ENCODE data around the gene CCR5AS.
A peak's percentile ranks its signal among the peaks of the same experiment; 100 is the strongest.

Gene CCR5AS

GRCh38 chr3:46380471-46381221 is 26.2 kb downstream of the CCR5AS start:
- no peak for DNase-seq (ENCODE audit: low spot score)

GRCh38 chr3:46378426-46378942 is 28.4 kb downstream of the CCR5AS start:
- Histone ChIP-seq H3K36me3 (replicated peaks; ENCODE audit: insufficient read depth, low read depth) (no peaks in the 10 kb centered on the region), H2AFZ (no peak overlapping the region), H3K79me2 (no peaks in the 10 kb centered on the region), H3K4me2 (no peak overlapping the region), H3K9me2 (replicated peaks; ENCODE audit: insufficient read depth) (no peaks in the 10 kb centered on the region), H4K20me1 (ENCODE audit: insufficient read depth, poor library complexity, severe bottlenecking) (no peaks in the 10 kb centered on the region), H3K4me3 (no peak overlapping the region), H3K4me1 (ENCODE audit: insufficient read depth) (no peaks in the 10 kb centered on the region), H3K9me3 (ENCODE audit: low read depth) (no peaks in the 10 kb centered on the region), H3K27me3 (peaks cover 17% of the 10 kb centered on the region), H3K27ac (no peak overlapping the region)
- WGBS (ENCODE audit: low lambda C conversion rate, missing lambda C conversion rate): 46% methylated on average over 8 of the region's 8 CpGs
- peak; percentile 81 for TF ChIP-seq CTCF (IDR thresholded peaks at IDR 0.05; ENCODE audit: poor library complexity)
- no peak for TF ChIP-seq EZH2phosphoT487 (IDR thresholded peaks at IDR 0.05; ENCODE audit: low read depth, severe bottlenecking, unreplicated experiment)
- peak; percentile 82 for DNase-seq (ENCODE audit: low spot score)

More at GRCh38 chr3:46380471-46381221, 26.2 kb downstream of the CCR5AS start:
- no peaks in the 10 kb centered on the region for H3K9me3 ChIP-seq (ENCODE audit: low read depth)
- H3K27me3 ChIP-seq: peaks cover 3% of the 10 kb centered on the region
- WGBS (ENCODE audit: low lambda C conversion rate, missing lambda C conversion rate): 65% methylated on average over 8 of the region's 8 CpGs
- no peak overlapping the region for H3K4me3 ChIP-seq
- H3K79me2 ChIP-seq: no peaks in the 10 kb centered on the region
- no peak overlapping the region for H3K27ac ChIP-seq
- TF ChIP-seq EZH2 (IDR thresholded peaks at IDR 0.05; ENCODE audit: borderline replicate concordance) (no peak), CTCF (IDR thresholded peaks at IDR 0.05; ENCODE audit: poor library complexity) (no peak), EZH2phosphoT487 (IDR thresholded peaks at IDR 0.05; ENCODE audit: low read depth, severe bottlenecking, unreplicated experiment) (no peak)
- no peaks in the 10 kb centered on the region for H4K20me1 ChIP-seq (ENCODE audit: insufficient read depth, poor library complexity, severe bottlenecking)
- no peaks in the 10 kb centered on the region for H3K9me2 ChIP-seq (replicated peaks; ENCODE audit: insufficient read depth)
- no peaks in the 10 kb centered on the region for H3K36me3 ChIP-seq (replicated peaks; ENCODE audit: insufficient read depth, low read depth)
- H3K4me1 ChIP-seq (ENCODE audit: insufficient read depth): no peaks in the 10 kb centered on the region
- no peak overlapping the region for H2AFZ ChIP-seq
- no peak overlapping the region for H3K4me2 ChIP-seq

GRCh38 chr3:46375814-46376213 is 31.1 kb downstream of the CCR5AS start:
- H3K36me3 ChIP-seq (replicated peaks; ENCODE audit: insufficient read depth, low read depth): no peaks in the 10 kb centered on the region
- H3K4me3 ChIP-seq: no peak overlapping the region
- H3K27me3 ChIP-seq: peaks cover 23% of the 10 kb centered on the region
- H3K9me2 ChIP-seq (replicated peaks; ENCODE audit: insufficient read depth): no peaks in the 10 kb centered on the region
- TF ChIP-seq EZH2phosphoT487 (IDR thresholded peaks at IDR 0.05; ENCODE audit: low read depth, severe bottlenecking, unreplicated experiment) (no peak), EZH2 (IDR thresholded peaks at IDR 0.05; ENCODE audit: borderline replicate concordance) (no peak), CTCF (IDR thresholded peaks at IDR 0.05; ENCODE audit: poor library complexity) (no peak)
- WGBS (ENCODE audit: low lambda C conversion rate, missing lambda C conversion rate): 47% methylated on average over 2 of the region's 2 CpGs
- no peaks in the 10 kb centered on the region for H4K20me1 ChIP-seq (ENCODE audit: insufficient read depth, poor library complexity, severe bottlenecking)
- no peaks in the 10 kb centered on the region for H3K9me3 ChIP-seq (ENCODE audit: low read depth)
- DNase-seq (ENCODE audit: low spot score): no peak
- H3K4me1 ChIP-seq (ENCODE audit: insufficient read depth): no peaks in the 10 kb centered on the region
- no peaks in the 10 kb centered on the region for H3K79me2 ChIP-seq
- H3K4me2 ChIP-seq: no peak overlapping the region
- no peak overlapping the region for H2AFZ ChIP-seq
- H3K27ac ChIP-seq: no peak overlapping the region

Measured in hepatocyte (in vitro differentiated cells).